ENCODE results near the gene LHPP.

- TF ChIP-seq, protein P1, sequence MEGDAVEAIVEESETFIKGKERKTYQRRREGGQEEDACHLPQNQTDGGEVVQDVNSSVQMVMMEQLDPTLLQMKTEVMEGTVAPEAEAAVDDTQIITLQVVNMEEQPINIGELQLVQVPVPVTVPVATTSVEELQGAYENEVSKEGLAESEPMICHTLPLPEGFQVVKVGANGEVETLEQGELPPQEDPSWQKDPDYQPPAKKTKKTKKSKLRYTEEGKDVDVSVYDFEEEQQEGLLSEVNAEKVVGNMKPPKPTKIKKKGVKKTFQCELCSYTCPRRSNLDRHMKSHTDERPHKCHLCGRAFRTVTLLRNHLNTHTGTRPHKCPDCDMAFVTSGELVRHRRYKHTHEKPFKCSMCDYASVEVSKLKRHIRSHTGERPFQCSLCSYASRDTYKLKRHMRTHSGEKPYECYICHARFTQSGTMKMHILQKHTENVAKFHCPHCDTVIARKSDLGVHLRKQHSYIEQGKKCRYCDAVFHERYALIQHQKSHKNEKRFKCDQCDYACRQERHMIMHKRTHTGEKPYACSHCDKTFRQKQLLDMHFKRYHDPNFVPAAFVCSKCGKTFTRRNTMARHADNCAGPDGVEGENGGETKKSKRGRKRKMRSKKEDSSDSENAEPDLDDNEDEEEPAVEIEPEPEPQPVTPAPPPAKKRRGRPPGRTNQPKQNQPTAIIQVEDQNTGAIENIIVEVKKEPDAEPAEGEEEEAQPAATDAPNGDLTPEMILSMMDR (IDR thresholded peaks at IDR 0.05), result no peak
- TF ChIP-seq EP300 (IDR thresholded peaks at IDR 0.05) (no peak), POLR2A (IDR thresholded peaks at IDR 0.05) (no peak)
These were observed 84.4 kb downstream of the LHPP start for GRCh38 chr10:124546055-124546369.
